ENCODE results near the gene OR2D2. TPM values are rescaled to one million over a fixed set of nuclear protein-coding genes. Genes with fewer than 3 reads are reported as not detected.
"Not testable (repeated sequence)": the region's sequence is repeated elsewhere in the genome, so short reads cannot be mapped to it uniquely, and the experiment has no call there.

Gene OR2D2
- total RNA-seq, 3 donors from 2014 or later (not counting 1 experiment from before 2014, with no cell fraction given), result not detected

GRCh38 chr11:6855971-6856541 is 36.2 kb downstream of the OR2D2 start:
- WGBS (ENCODE audit: insufficient coverage), result 91% methylated on average over 1 of the region's 1 CpG
- H3K9me3 ChIP-seq (ENCODE audit: control insufficient read depth, insufficient read depth, low read length), result no peaks in the 10 kb centered on the region
- no peak for DNase-seq
- H3K27me3 Mint-ChIP-seq (ENCODE audit: low read depth in 2 of 2), result peaks cover 7 to 15% of the 10 kb centered on the region in 2 donors
- no peaks in the 10 kb centered on the region for H3K27me3 ChIP-seq (ENCODE audit: control insufficient read depth, insufficient read depth, low read length)
- intact Hi-C loops (cut with micrococcal nuclease), result no loop called here
- H3K4me3 Mint-ChIP-seq, result no peak overlapping the region
- no peak overlapping the region for H3K27ac ChIP-seq (ENCODE audit: low read length)
- H3K36me3 ChIP-seq (ENCODE audit: control insufficient read depth, insufficient read depth, low read length), result no peaks in the 10 kb centered on the region
- H3K36me3 Mint-ChIP-seq, result no peaks in the 10 kb centered on the region
- no peak for TF ChIP-seq CTCF (IDR thresholded peaks at IDR 0.05)
- no peak overlapping the region for H3K4me3 ChIP-seq (ENCODE audit: low read length)
- no peaks in the 10 kb centered on the region for H3K4me1 Mint-ChIP-seq
- H3K27ac Mint-ChIP-seq, result no peak overlapping the region
- H3K4me1 ChIP-seq (ENCODE audit: control insufficient read depth, insufficient read depth, low read length), result no peaks in the 10 kb centered on the region
- H3K9me3 Mint-ChIP-seq, result peaks cover 4 to 7% of the 10 kb centered on the region in 2 donors
- ATAC-seq, result no peak

- H3K27ac ChIP-seq (ENCODE audit: low read length); ATAC-seq; H3K9me3 Mint-ChIP-seq; H3K36me3 Mint-ChIP-seq; H3K4me1 ChIP-seq (ENCODE audit: control insufficient read depth, insufficient read depth, low read length); H3K4me3 Mint-ChIP-seq; H3K9me3 ChIP-seq (ENCODE audit: control insufficient read depth, insufficient read depth, low read length); H3K4me3 ChIP-seq (ENCODE audit: low read length); intact Hi-C loops (cut with micrococcal nuclease); H3K27ac Mint-ChIP-seq; H3K36me3 ChIP-seq (ENCODE audit: control insufficient read depth, insufficient read depth, low read length); H3K4me1 Mint-ChIP-seq; DNase-seq; H3K27me3 ChIP-seq (ENCODE audit: control insufficient read depth, insufficient read depth, low read length): not testable (repeated sequence)
- peaks cover 7 to 15% of the 10 kb centered on the region in 2 donors for H3K27me3 Mint-ChIP-seq (ENCODE audit: low read depth in 2 of 2)
- WGBS (ENCODE audit: insufficient coverage), result 93% methylated on average over 5 of the region's 6 CpGs
These were observed 37.5 kb downstream of the OR2D2 start for GRCh38 chr11:6854801-6855200.

- Histone ChIP-seq H3K4me3 (ENCODE audit: low read length) (no peak overlapping the region), H3K9me3 (ENCODE audit: control insufficient read depth, insufficient read depth, low read length) (no peaks in the 10 kb centered on the region), H3K4me1 (ENCODE audit: control insufficient read depth, insufficient read depth, low read length) (no peaks in the 10 kb centered on the region), H3K27me3 (ENCODE audit: control insufficient read depth, insufficient read depth, low read length) (peaks cover 3% of the 10 kb centered on the region), H3K27ac (ENCODE audit: low read length) (no peak overlapping the region), H3K36me3 (ENCODE audit: control insufficient read depth, insufficient read depth, low read length) (no peaks in the 10 kb centered on the region)
- no peak for DNase-seq
- Mint-ChIP-seq H3K4me3 (no peak overlapping the region), H3K9me3 (peaks cover 4 to 5% of the 10 kb centered on the region in 2 donors), H3K27ac (no peak overlapping the region), H3K36me3 (no peaks in the 10 kb centered on the region), H3K27me3 (ENCODE audit: low read depth in 2 of 2) (peaks cover 0 to 14% of the 10 kb centered on the region in 2 donors), H3K4me1 (no peaks in the 10 kb centered on the region)
- WGBS (ENCODE audit: insufficient coverage), result 90% methylated on average over 2 of the region's 2 CpGs
- TF ChIP-seq CTCF (IDR thresholded peaks at IDR 0.05), result no peak
- intact Hi-C loops (cut with micrococcal nuclease), result no loop called here
- ATAC-seq, result no peak
These were observed 41.8 kb downstream of the OR2D2 start for GRCh38 chr11:6850526-6850925.

- no peaks in the 10 kb centered on the region for H3K9me3 ChIP-seq (ENCODE audit: control insufficient read depth, insufficient read depth, low read length)
- H3K36me3 Mint-ChIP-seq, result no peaks in the 10 kb centered on the region
- DNase-seq, result no peak
- no peak within 1 kb of the TSS for H3K27ac Mint-ChIP-seq
- no peak for TF ChIP-seq CTCF (IDR thresholded peaks at IDR 0.05)
- intact Hi-C loops (cut with micrococcal nuclease), result no loop called here
- H3K4me1 Mint-ChIP-seq, result no peaks in the 10 kb centered on the region
- no peak within 1 kb of the TSS for H3K27ac ChIP-seq (ENCODE audit: low read length)
- no peaks in the 10 kb centered on the region for H3K36me3 ChIP-seq (ENCODE audit: control insufficient read depth, insufficient read depth, low read length)
- no peak for ATAC-seq
- H3K27me3 Mint-ChIP-seq (ENCODE audit: low read depth in 2 of 2), result peaks cover 19 to 22% of the 10 kb centered on the region in 2 donors
- H3K27me3 ChIP-seq (ENCODE audit: control insufficient read depth, insufficient read depth, low read length), result peaks cover 3% of the 10 kb centered on the region
- WGBS (ENCODE audit: insufficient coverage), result 86% methylated on average over 2 of the region's 3 CpGs
- H3K4me1 ChIP-seq (ENCODE audit: control insufficient read depth, insufficient read depth, low read length), result no peaks in the 10 kb centered on the region
- no peak within 1 kb of the TSS for H3K4me3 Mint-ChIP-seq
- no peaks in the 10 kb centered on the region for H3K9me3 Mint-ChIP-seq
- no peak within 1 kb of the TSS for H3K4me3 ChIP-seq (ENCODE audit: low read length)
These were observed 46.9 kb downstream of the OR2D2 start, which contains the start of gene OR10A5 for GRCh38 chr11:6845383-6845782. OR10A5 (plus strand) TSS chr11:6845683; CDS start chr11:6845683, 0 bp downstream.
